Frontal cortex (tissue), 4 donors: ENCODE results near the gene SGMS1. TPM values are rescaled to one million over a fixed set of nuclear protein-coding genes. Genes with fewer than 3 reads are reported as not detected.

ENCODE experiments used
- DNase-seq, 2 donors: peaks; one replicate each; pipeline ENCODE4 v3.0.0; 2012; ENCODE audit warnings: low spot score in 2 of 2
- FAIRE-seq: peaks from 2 replicates; lab custom pipeline; 2012; peaks lifted over from hg19 to GRCh38; lab: Jason Lieb, UNC
- total RNA-seq: library from RNA; depleted of rRNA; stranded (reverse); fragments of >200 nt; gene quantifications from one replicate; pipeline ENCODE4 v1.2.3, GENCODE V29; 2014
- donor health status: control.
- donor health status: control.
- donor health status: control.

SGMS1 gene
- total RNA-seq, 1 donor from 2014 or later = 35.1 TPM

- DNase-seq = no peak
- no peak for FAIRE-seq
Observed at GRCh38 chr10:50614444-50615137, 9.2 kb downstream of the SGMS1 start.

GRCh38 chr10:50613726-50614443, 9.9 kb downstream of the SGMS1 start:
- no peak for DNase-seq
- FAIRE-seq = no peak

GRCh38 chr10:50613150-50613549, 10.6 kb downstream of the SGMS1 start:
- no peak for DNase-seq
- no peak for FAIRE-seq

GRCh38 chr10:50610368-50610767, 13.4 kb downstream of the SGMS1 start:
- no peak for FAIRE-seq
- DNase-seq = no peak

- FAIRE-seq = no peak
- no peak for DNase-seq
Observed at GRCh38 chr10:50607356-50607925, 16.3 kb downstream of the SGMS1 start.

GRCh38 chr10:50605951-50606270, 17.8 kb downstream of the SGMS1 start:
- DNase-seq = no peak
- no peak for FAIRE-seq

GRCh38 chr10:50605269-50605950, 18.3 kb downstream of the SGMS1 start:
- FAIRE-seq (no peak), DNase-seq (no peak)

GRCh38 chr10:50604809-50605208, 18.9 kb downstream of the SGMS1 start:
- DNase-seq (no peak), FAIRE-seq (no peak)

- DNase-seq (no peak), FAIRE-seq (no peak)
Observed at GRCh38 chr10:50604049-50604640, 19.6 kb downstream of the SGMS1 start.

- no peak for FAIRE-seq
- DNase-seq = no peak
Observed at GRCh38 chr10:50603151-50603850, 20.5 kb downstream of the SGMS1 start.

GRCh38 chr10:50601974-50602373, 21.8 kb downstream of the SGMS1 start:
- FAIRE-seq (no peak), DNase-seq (no peak)

- DNase-seq (no peak), FAIRE-seq (no peak)
Observed at GRCh38 chr10:50600831-50601477, 22.8 kb downstream of the SGMS1 start.

- DNase-seq (no peak), FAIRE-seq (no peak)
Observed at GRCh38 chr10:50600286-50600685, 23.5 kb downstream of the SGMS1 start.

- no peak for DNase-seq
- no peak for FAIRE-seq
Observed at GRCh38 chr10:50596897-50597296, 26.9 kb downstream of the SGMS1 start.

- FAIRE-seq (no peak), DNase-seq (no peak)
Observed at GRCh38 chr10:50596456-50596855, 27.3 kb downstream of the SGMS1 start.

GRCh38 chr10:50595785-50596184, 28.0 kb downstream of the SGMS1 start:
- DNase-seq (no peak), FAIRE-seq (no peak)

- FAIRE-seq = no peak
- peak in 1 of 2 donors; percentile 15 for DNase-seq
Observed at GRCh38 chr10:50593523-50594376, 30.0 kb downstream of the SGMS1 start.

- FAIRE-seq = no peak
- DNase-seq = no peak
Observed at GRCh38 chr10:50592961-50593418, 30.8 kb downstream of the SGMS1 start.
